Fibroblast of skin of right quadriceps (primary cell): ENCODE data around the gene THBS3.
"Not testable (repeated sequence)": the region's sequence is repeated elsewhere in the genome, so short reads cannot be mapped to it uniquely, and the experiment has no call there.

Experiments used
- DNase-seq: peaks from one replicate; pipeline ENCODE4 v3.0.0-alpha.2; 2013

THBS3 gene

GRCh38 chr1:155233502-155233901 lies 25.8 kb upstream of the THBS3 start:
- DNase-seq = not testable (repeated sequence)

GRCh38 chr1:155232001-155232978 lies 24.6 kb upstream of the THBS3 start:
- DNase-seq = peak; percentile 61

- not testable (repeated sequence) for DNase-seq
These were observed 23.6 kb upstream of the THBS3 start for GRCh38 chr1:155231302-155231701.

GRCh38 chr1:155228096-155228427 lies 20.4 kb upstream of the THBS3 start:
- no peak for DNase-seq

- peak; percentile 100 for DNase-seq
These were observed 19.8 kb upstream of the THBS3 start for GRCh38 chr1:155227261-155228095.

- DNase-seq = no peak
These were observed 19.2 kb upstream of the THBS3 start for GRCh38 chr1:155226910-155227260.

GRCh38 chr1:155226188-155226909 lies 18.7 kb upstream of the THBS3 start:
- DNase-seq = peak; percentile 84

GRCh38 chr1:155225404-155225759 lies 17.7 kb upstream of the THBS3 start:
- not testable (repeated sequence) for DNase-seq

- DNase-seq = no peak
These were observed 15.3 kb upstream of the THBS3 start for GRCh38 chr1:155223047-155223446.

GRCh38 chr1:155220211-155220965 lies 12.7 kb upstream of the THBS3 start:
- not testable (repeated sequence) for DNase-seq

- DNase-seq = no peak
These were observed 11.9 kb upstream of the THBS3 start for GRCh38 chr1:155219592-155220031.

GRCh38 chr1:155218854-155219591 lies 11.3 kb upstream of the THBS3 start:
- DNase-seq = peak; percentile 64

- not testable (repeated sequence) for DNase-seq
These were observed 7.0 kb upstream of the THBS3 start for GRCh38 chr1:155214702-155215101.

- not testable (repeated sequence) for DNase-seq
These were observed 4.3 kb upstream of the THBS3 start for GRCh38 chr1:155212051-155212440.

- peak; percentile 41 for DNase-seq
These were observed 3.8 kb upstream of the THBS3 start for GRCh38 chr1:155211381-155212050.

- no peak for DNase-seq
These were observed 2.8 kb upstream of the THBS3 start for GRCh38 chr1:155210314-155211104.

GRCh38 chr1:155209312-155209721 lies 1.6 kb upstream of the THBS3 start:
- no peak for DNase-seq

- peak; percentile 84 for DNase-seq
These were observed 1.0 kb upstream of the THBS3 start, which contains the start of gene MTX1 for GRCh38 chr1:155208541-155209311. Gene MTX1 (plus strand): TSS chr1:155208695. CDS start chr1:155208805, 110 bp downstream.
